Amniotic stem cell (primary cell): Measurements from ENCODE around the gene PRKN.

Experiments used
- DNase-seq: peaks from one replicate; lab custom pipeline; 2025; lab: John Stamatoyannopoulos, UW

The PRKN gene

GRCh38 chr6:162181111-162181510 lies 546.5 kb downstream of the PRKN start:
- no peak for DNase-seq

- DNase-seq, result no peak
These were observed 548.2 kb downstream of the PRKN start for GRCh38 chr6:162179196-162179951.

- no peak for DNase-seq
These were observed 548.9 kb downstream of the PRKN start for GRCh38 chr6:162178666-162179065.

GRCh38 chr6:162178266-162178665 lies 549.3 kb downstream of the PRKN start:
- DNase-seq, result no peak

- no peak for DNase-seq
These were observed 549.8 kb downstream of the PRKN start for GRCh38 chr6:162177746-162178145.

- no peak for DNase-seq
These were observed 554.1 kb downstream of the PRKN start for GRCh38 chr6:162173466-162173865.

- no peak for DNase-seq
These were observed 562.1 kb downstream of the PRKN start for GRCh38 chr6:162165479-162165878.

GRCh38 chr6:162157167-162157870 lies 570.2 kb downstream of the PRKN start:
- DNase-seq, result no peak

- no peak for DNase-seq
These were observed 571.4 kb downstream of the PRKN start for GRCh38 chr6:162156146-162156545.

- DNase-seq, result no peak
These were observed 572.6 kb downstream of the PRKN start for GRCh38 chr6:162154930-162155329.

GRCh38 chr6:162154001-162154400 lies 573.6 kb downstream of the PRKN start:
- DNase-seq, result no peak

- DNase-seq, result no peak
These were observed 574.4 kb downstream of the PRKN start for GRCh38 chr6:162153120-162153519.

- no peak for DNase-seq
These were observed 576.4 kb downstream of the PRKN start for GRCh38 chr6:162151021-162151665.

GRCh38 chr6:162150295-162150694 lies 577.3 kb downstream of the PRKN start:
- DNase-seq, result no peak

GRCh38 chr6:162149786-162150185 lies 577.8 kb downstream of the PRKN start:
- no peak for DNase-seq

- DNase-seq, result no peak
These were observed 579.8 kb downstream of the PRKN start for GRCh38 chr6:162147805-162148204.

GRCh38 chr6:162147281-162147680 lies 580.3 kb downstream of the PRKN start:
- no peak for DNase-seq

GRCh38 chr6:162140251-162140852 lies 587.2 kb downstream of the PRKN start:
- DNase-seq, result no peak

- DNase-seq, result no peak
These were observed 601.9 kb downstream of the PRKN start for GRCh38 chr6:162125659-162126058.

- DNase-seq, result no peak
These were observed 602.7 kb downstream of the PRKN start for GRCh38 chr6:162124710-162125435.

GRCh38 chr6:162123797-162124196 lies 603.8 kb downstream of the PRKN start:
- DNase-seq, result no peak

- no peak for DNase-seq
These were observed 608.2 kb downstream of the PRKN start for GRCh38 chr6:162119341-162119740.
